Esophagus muscularis mucosa (tissue), 3 donors: ENCODE results near the gene SHF.

Experiments
- POLR2A ChIP-seq: fragments of 450-650 bp; IDR thresholded peaks from one replicate; pipeline ENCODE4 v1.6.1; 2017; ENCODE audit warnings: antibody characterized with exemption, moderate library complexity, mild to moderate bottlenecking, low read depth
- TF ChIP-seq, protein P1 (sequence below), 3 experiments: fragments of 200-600 bp in 2 of 3; fragments of 450-650 bp in 1 of 3; sonication (generic) in 2 of 3; IDR thresholded peaks; one replicate each; pipeline ENCODE4 v1.5.1; 2017 to 2019; ENCODE audit warnings: antibody characterized with exemption in 3 of 3, mild to moderate bottlenecking in 2 of 3, moderate library complexity in 1 of 3

DNA sequence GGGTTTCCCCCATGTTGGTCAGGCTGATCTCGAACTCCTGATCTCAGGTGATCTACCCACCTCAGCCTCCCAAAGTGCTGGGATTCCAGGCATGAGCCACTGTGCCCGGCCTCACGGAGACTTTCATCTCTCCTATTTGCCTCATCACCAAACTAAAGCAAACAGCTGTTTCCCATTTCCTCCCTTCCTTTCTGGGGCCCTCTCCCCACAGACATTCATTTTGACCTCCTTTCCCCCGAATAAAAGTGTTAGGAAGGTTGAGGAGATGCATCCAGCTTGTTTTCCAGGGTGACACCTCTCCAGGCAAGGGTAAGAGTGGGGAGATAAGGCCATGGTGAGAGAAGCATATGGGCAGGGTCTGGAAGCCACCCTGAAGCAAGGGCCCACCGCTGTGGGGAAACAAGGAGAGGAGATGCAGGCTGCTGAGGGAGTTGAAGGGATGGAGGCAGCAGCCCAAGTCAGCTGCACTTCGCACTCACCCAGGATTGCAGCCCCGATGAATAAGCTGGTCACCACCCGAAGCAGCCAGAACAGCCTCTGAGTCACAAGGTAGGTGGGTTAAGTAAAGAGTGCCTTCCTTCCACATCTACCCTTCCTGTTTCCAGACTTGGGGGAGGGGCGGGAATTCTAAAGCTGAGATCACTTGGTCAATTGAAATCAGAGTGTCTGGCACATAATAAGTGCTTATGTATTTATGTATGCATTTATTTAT is 65.9 kb downstream of the SHF start:
- no peak for TF ChIP-seq POLR2A
- TF ChIP-seq, protein P1, sequence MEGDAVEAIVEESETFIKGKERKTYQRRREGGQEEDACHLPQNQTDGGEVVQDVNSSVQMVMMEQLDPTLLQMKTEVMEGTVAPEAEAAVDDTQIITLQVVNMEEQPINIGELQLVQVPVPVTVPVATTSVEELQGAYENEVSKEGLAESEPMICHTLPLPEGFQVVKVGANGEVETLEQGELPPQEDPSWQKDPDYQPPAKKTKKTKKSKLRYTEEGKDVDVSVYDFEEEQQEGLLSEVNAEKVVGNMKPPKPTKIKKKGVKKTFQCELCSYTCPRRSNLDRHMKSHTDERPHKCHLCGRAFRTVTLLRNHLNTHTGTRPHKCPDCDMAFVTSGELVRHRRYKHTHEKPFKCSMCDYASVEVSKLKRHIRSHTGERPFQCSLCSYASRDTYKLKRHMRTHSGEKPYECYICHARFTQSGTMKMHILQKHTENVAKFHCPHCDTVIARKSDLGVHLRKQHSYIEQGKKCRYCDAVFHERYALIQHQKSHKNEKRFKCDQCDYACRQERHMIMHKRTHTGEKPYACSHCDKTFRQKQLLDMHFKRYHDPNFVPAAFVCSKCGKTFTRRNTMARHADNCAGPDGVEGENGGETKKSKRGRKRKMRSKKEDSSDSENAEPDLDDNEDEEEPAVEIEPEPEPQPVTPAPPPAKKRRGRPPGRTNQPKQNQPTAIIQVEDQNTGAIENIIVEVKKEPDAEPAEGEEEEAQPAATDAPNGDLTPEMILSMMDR (IDR thresholded peaks at IDR 0.05) = no peak
